ENCODE data around the gene LPAR6.

The LPAR6 gene

DNA sequence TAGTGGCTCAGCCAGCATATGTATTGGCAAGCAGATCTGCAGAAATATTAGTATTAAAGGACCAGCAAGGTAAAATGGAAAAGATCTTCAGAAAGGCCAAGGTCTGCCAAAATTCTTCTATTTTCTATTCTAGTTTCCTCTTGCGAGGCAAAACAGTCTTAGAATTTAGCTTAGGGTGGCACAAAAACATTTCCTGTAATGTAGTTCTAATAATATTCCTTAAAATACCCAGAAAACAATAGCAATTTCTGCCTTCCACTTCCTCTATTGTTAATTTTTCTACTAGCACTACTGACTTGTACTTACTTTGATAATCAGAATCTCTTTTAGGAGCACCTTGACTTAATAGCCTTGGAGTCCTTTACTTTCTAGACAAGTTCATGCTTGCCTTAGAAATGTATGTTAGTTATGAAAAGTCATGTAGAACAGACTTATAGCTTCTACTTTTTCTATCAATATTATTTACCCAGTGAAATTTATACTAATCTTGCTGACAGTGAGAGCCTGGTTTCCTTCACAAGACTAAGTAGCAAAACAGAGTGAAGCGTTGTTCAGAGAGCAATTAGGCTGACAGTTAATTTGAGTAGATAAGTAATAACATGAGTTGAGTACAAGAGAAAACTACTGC is 23.9 kb upstream of the LPAR6 start:
- Histone ChIP-seq H3K4me3 (ENCODE audit: insufficient read depth, low read length, poor library complexity, severe bottlenecking) (no peak overlapping the region), H3K27ac (ENCODE audit: low read depth, low read length) (no peak overlapping the region), H3F3A (ENCODE audit: insufficient read depth) (no peaks in the 10 kb centered on the region; the same call in 1 of the 2 replicates), H3K27me3 (ENCODE audit: low read length) (no peaks in the 10 kb centered on the region), H3K36me3 (ENCODE audit: low read length) (peaks cover 7% of the 10 kb centered on the region; the same call in 1 of the 2 replicates), H4K20me1 (ENCODE audit: low read depth, low read length) (no peaks in the 10 kb centered on the region), H3K4me2 (ENCODE audit: low read depth, low read length, poor library complexity, severe bottlenecking) (no peak overlapping the region), H3K9ac (ENCODE audit: low read length) (no peak overlapping the region), H3K9me2 (replicated peaks; ENCODE audit: insufficient read depth, low read length) (no peaks in the 10 kb centered on the region), H3K9me3 (ENCODE audit: insufficient read depth, low read length) (no peaks in the 10 kb centered on the region), H3K79me2 (ENCODE audit: insufficient read depth, low read length) (0 out of 2 replicates have a peak, but pooled peaks cover 3% of the 10 kb centered on the region), H2AFZ (ENCODE audit: low read depth, low read length, severe bottlenecking) (no peak overlapping the region)
- no peak for TF ChIP-seq EZH2phosphoT487 (conservative IDR thresholded peaks at IDR 0.05; ENCODE audit: low read length)
- TF ChIP-seq CTCF (IDR thresholded peaks at IDR 0.05; ENCODE audit: insufficient read depth, low read length, poor library complexity, severe bottlenecking): no peak

GRCh38 chr13:48434200-48434599 is 21.3 kb upstream of the LPAR6 start:
- Histone ChIP-seq H3F3A (ENCODE audit: insufficient read depth) (no peaks in the 10 kb centered on the region; the same call in 1 of the 2 replicates), H3K27me3 (ENCODE audit: low read length) (no peaks in the 10 kb centered on the region), H3K27ac (ENCODE audit: low read depth, low read length) (no peak overlapping the region), H3K36me3 (ENCODE audit: low read length) (peaks cover 7% of the 10 kb centered on the region; the same call in 1 of the 2 replicates), H4K20me1 (ENCODE audit: low read depth, low read length) (no peaks in the 10 kb centered on the region), H3K79me2 (ENCODE audit: insufficient read depth, low read length) (no peaks in the 10 kb centered on the region), H2AFZ (ENCODE audit: low read depth, low read length, severe bottlenecking) (no peak overlapping the region), H3K4me3 (ENCODE audit: insufficient read depth, low read length, poor library complexity, severe bottlenecking) (no peak overlapping the region), H3K9me2 (replicated peaks; ENCODE audit: insufficient read depth, low read length) (no peaks in the 10 kb centered on the region), H3K4me2 (ENCODE audit: low read depth, low read length, poor library complexity, severe bottlenecking) (no peak overlapping the region), H3K9ac (ENCODE audit: low read length) (no peak overlapping the region), H3K9me3 (ENCODE audit: insufficient read depth, low read length) (no peaks in the 10 kb centered on the region)
- no peak for TF ChIP-seq EZH2phosphoT487 (conservative IDR thresholded peaks at IDR 0.05; ENCODE audit: low read length)
- no peak for TF ChIP-seq CTCF (IDR thresholded peaks at IDR 0.05; ENCODE audit: insufficient read depth, low read length, poor library complexity, severe bottlenecking)

DNA sequence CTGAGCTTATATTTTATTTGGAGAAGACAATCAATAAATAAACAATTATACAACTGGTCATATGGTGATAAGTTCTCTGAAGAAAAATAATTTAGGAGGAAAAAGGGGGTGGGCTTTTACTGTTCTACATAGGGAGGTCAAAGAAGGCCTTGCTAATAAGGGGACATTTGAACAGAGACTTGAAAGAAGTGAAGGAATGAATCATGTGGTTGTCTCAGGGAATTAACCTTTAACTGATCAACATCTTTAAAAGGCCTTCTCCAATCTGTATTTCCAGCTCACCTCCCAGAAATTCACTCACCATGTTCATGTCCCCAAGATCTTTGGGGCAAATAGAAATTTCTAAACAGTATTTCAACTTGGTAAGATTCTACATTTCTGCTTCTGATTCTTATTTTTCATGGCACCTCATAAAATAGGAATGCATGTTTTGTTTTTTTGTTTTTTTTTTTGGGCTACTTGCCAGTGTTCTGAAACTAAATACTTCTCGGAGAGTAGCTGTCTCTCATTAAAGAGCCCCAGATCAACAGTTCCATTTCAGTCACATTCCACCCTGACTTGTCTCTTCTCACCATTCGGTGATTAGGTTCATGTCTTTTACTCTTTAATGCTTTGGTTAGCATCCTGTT is 19.2 kb upstream of the LPAR6 start:
- Histone ChIP-seq H3K4me3 (ENCODE audit: insufficient read depth, low read length, poor library complexity, severe bottlenecking) (no peak overlapping the region), H3K27me3 (ENCODE audit: low read length) (no peaks in the 10 kb centered on the region), H3K4me2 (ENCODE audit: low read depth, low read length, poor library complexity, severe bottlenecking) (no peak overlapping the region), H3F3A (ENCODE audit: insufficient read depth) (no peaks in the 10 kb centered on the region; the same call in 1 of the 2 replicates), H3K9ac (ENCODE audit: low read length) (no peak overlapping the region), H3K36me3 (ENCODE audit: low read length) (peaks cover 7% of the 10 kb centered on the region; the same call in 1 of the 2 replicates), H3K79me2 (ENCODE audit: insufficient read depth, low read length) (no peaks in the 10 kb centered on the region), H2AFZ (ENCODE audit: low read depth, low read length, severe bottlenecking) (no peak overlapping the region), H4K20me1 (ENCODE audit: low read depth, low read length) (no peaks in the 10 kb centered on the region), H3K27ac (ENCODE audit: low read depth, low read length) (no peak overlapping the region), H3K9me2 (replicated peaks; ENCODE audit: insufficient read depth, low read length) (no peaks in the 10 kb centered on the region), H3K9me3 (ENCODE audit: insufficient read depth, low read length) (no peaks in the 10 kb centered on the region)
- TF ChIP-seq CTCF (IDR thresholded peaks at IDR 0.05; ENCODE audit: insufficient read depth, low read length, poor library complexity, severe bottlenecking): no peak
- no peak for TF ChIP-seq EZH2phosphoT487 (conservative IDR thresholded peaks at IDR 0.05; ENCODE audit: low read length)

Data from SU-DHL-6 (cell line).